ENCODE data around the gene PIK3C3. TPM values are rescaled to one million over a fixed set of nuclear protein-coding genes. Genes with fewer than 3 reads are reported as not detected.

Gene PIK3C3
- total and polyA plus RNA-seq, 2 of the 8 experiments (the other 6 are each of a cell fraction or from before 2014, with no cell fraction given): 15.3 to 47.4 TPM

DNA sequence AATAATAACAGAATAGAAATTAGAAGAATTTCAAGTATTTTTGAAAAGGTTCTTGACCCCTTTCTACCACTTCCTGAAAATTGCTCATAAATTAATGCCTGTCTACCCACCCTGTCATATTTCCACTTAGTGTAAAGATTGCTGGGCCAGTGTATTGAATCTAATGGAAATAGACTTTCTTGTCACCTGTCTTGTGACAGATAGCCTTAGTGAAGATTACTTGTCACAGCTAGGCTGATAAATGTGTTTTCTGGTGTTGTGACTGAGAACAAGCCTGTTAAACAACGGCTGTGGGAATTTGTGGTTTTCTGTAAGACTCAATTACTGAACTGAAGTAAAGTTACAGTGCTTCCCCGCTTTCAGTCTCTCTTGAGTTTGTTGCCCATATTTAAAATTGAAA is 37.0 kb downstream of the PIK3C3 start:
- H2BK120ac ChIP-seq (replicated peaks; ENCODE audit: low read depth, low read length): no peak overlapping the region
- no peak overlapping the region for H3K27ac ChIP-seq (ENCODE audit: low read depth, low read length)
- H2BK20ac ChIP-seq (ENCODE audit: low read length): no peak overlapping the region
- H4K20me1 ChIP-seq (replicated peaks in 1 of 2; ENCODE audit: control insufficient read depth in 1 of 2, insufficient read depth in 2 of 2, low read length in 2 of 2): peaks cover 0 to 1% of the 10 kb centered on the region in 2 experiments
- FAIRE-seq (no peak), DNase-seq (ENCODE audit: low read depth in 1 of 2, low spot score in 2 of 2) (no peak)
- no peak overlapping the region for H2BK15ac ChIP-seq (ENCODE audit: low read length)
- H3K4ac ChIP-seq (replicated peaks; ENCODE audit: insufficient read length, low read depth, low read length): no peak overlapping the region
- H3K4me3 ChIP-seq (ENCODE audit: extremely low read depth in 1 of 4, insufficient read depth in 2 of 4, low read depth in 3 of 4, low read length in 4 of 4): no peak overlapping the region
- H3K79me1 ChIP-seq (ENCODE audit: low read depth, low read length): no peaks in the 10 kb centered on the region
- no peak overlapping the region for H3K4me2 ChIP-seq (ENCODE audit: insufficient read depth in 1 of 2, low read depth in 2 of 2, low read length in 2 of 2)
- H3K14ac ChIP-seq (ENCODE audit: insufficient read length): no peak overlapping the region
- H2AFZ ChIP-seq (ENCODE audit: low read length): no peak overlapping the region
- no peak overlapping the region for H2BK12ac ChIP-seq (ENCODE audit: low read depth, low read length)
- WGBS, 2 experiments (ENCODE audit: extremely low coverage in 1 of 2, insufficient coverage in 1 of 2, insufficient read length in 1 of 2, insufficient replicate concordance in 2 of 2, low coverage in 1 of 2, low lambda C conversion rate in 2 of 2, missing lambda C conversion rate in 1 of 2): 100% methylated on average over 2 of the region's 2 CpGs; no CpG with 5 or more reads in 1 of the 2 experiments
- H3K56ac ChIP-seq (replicated peaks; ENCODE audit: insufficient read length, low read depth, low read length): no peak overlapping the region
- no peaks in the 10 kb centered on the region for H3K23me2 ChIP-seq (ENCODE audit: low read depth, low read length)
- H3K18ac ChIP-seq (ENCODE audit: extremely low read depth, low read length): no peak overlapping the region
- H2AK5ac ChIP-seq (ENCODE audit: low read depth, low read length): no peak overlapping the region
- H3K79me2 ChIP-seq (ENCODE audit: control insufficient read depth in 1 of 2, insufficient read depth in 2 of 2, low read length in 2 of 2): no peaks in the 10 kb centered on the region
- POLR2A ChIA-PET (ENCODE audit: partially characterized antibody): no interaction called here
- peaks cover 0 to 23% (median 3%) of the 10 kb centered on the region in 4 experiments; a peak in 3 of 8 replicates for H3K36me3 ChIP-seq (ENCODE audit: control insufficient read depth in 2 of 4, insufficient read depth in 4 of 4, low read length in 3 of 4)
- no peak overlapping the region for H4K91ac ChIP-seq (replicated peaks; ENCODE audit: insufficient read length, low read length)
- H3K9ac ChIP-seq (replicated peaks in 1 of 4; ENCODE audit: extremely low read depth in 1 of 4, low read depth in 3 of 4, low read length in 3 of 4): no peak overlapping the region
- H3K9me3 ChIP-seq (ENCODE audit: insufficient read depth in 2 of 2, low read depth in 1 of 2, low read length in 1 of 2): no peaks in the 10 kb centered on the region
- H3K27me3 ChIP-seq (replicated peaks in 1 of 4; ENCODE audit: control insufficient read depth in 3 of 4, extremely low read depth in 1 of 4, insufficient read depth in 3 of 4, low read length in 3 of 4): no peaks in the 10 kb centered on the region
- H4K8ac ChIP-seq (ENCODE audit: extremely low read depth, insufficient read depth, low read length): no peak overlapping the region
- no peak for TF ChIP-seq CHD2 (IDR thresholded peaks at IDR 0.05; ENCODE audit: low read length)
- no peak for TF ChIP-seq POLR2AphosphoS5 (IDR thresholded peaks at IDR 0.05; ENCODE audit: low read depth, low read length)
- TF ChIP-seq, protein P1, sequence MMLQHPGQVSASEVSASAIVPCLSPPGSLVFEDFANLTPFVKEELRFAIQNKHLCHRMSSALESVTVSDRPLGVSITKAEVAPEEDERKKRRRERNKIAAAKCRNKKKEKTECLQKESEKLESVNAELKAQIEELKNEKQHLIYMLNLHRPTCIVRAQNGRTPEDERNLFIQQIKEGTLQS (IDR thresholded peaks at IDR 0.05; ENCODE audit: insufficient read depth, low read depth, low read length): no peak
- TF ChIP-seq RBBP5 (IDR thresholded peaks at IDR 0.05; ENCODE audit: borderline replicate concordance, low read depth, low read length): no peak
- TF ChIP-seq CHD1 (IDR thresholded peaks at IDR 0.05; ENCODE audit: low read depth, low read length): no peak
- no peak for TF ChIP-seq HDAC2 (IDR thresholded peaks at IDR 0.05; ENCODE audit: borderline replicate concordance in 1 of 2, low read depth in 2 of 2, low read length in 2 of 2)
- TF ChIP-seq SIRT6 (IDR thresholded peaks at IDR 0.05; ENCODE audit: low read length): no peak
- no peak for TF ChIP-seq RNF2 (IDR thresholded peaks at IDR 0.05; ENCODE audit: borderline replicate concordance, low read depth, low read length, missing control alignments, poor library complexity, severe bottlenecking)
- no peak overlapping the region for H3K23ac ChIP-seq (ENCODE audit: insufficient read length)
- H2BK5ac ChIP-seq (ENCODE audit: low read depth, low read length): no peak overlapping the region
- H4K5ac ChIP-seq (ENCODE audit: insufficient read length, low read depth, low read length): no peak overlapping the region
- CTCF ChIA-PET (ENCODE audit: partially characterized antibody): no interaction called here
- peaks cover 0 to 3% (median 0%) of the 10 kb centered on the region in 4 experiments; a peak in 1 of 7 replicates for H3K4me1 ChIP-seq (replicated peaks in 1 of 4; ENCODE audit: control insufficient read depth in 3 of 4, insufficient read depth in 4 of 4, low read length in 3 of 4)
